Glutamatergic neuron (in vitro differentiated cells): ENCODE measurements around the gene OGN. TPM values are rescaled to one million over a fixed set of nuclear protein-coding genes. Genes with fewer than 3 reads are reported as not detected.

Source experiments
- DNase-seq: peaks from one replicate; pipeline ENCODE4 v3.0.0; 2022
- H3K27ac Mint-ChIP-seq: one replicate; pipeline ENCODE4 v1.8.0; 2020; ENCODE audit warnings: mild to moderate bottlenecking, mixed read lengths, inconsistent platforms; ENCODE audit not compliant: unreplicated experiment
- H3K27me3 Mint-ChIP-seq: one replicate; pipeline ENCODE4 v1.8.0; 2020; ENCODE audit warnings: mild to moderate bottlenecking, moderate library complexity, mixed read lengths, inconsistent platforms; ENCODE audit not compliant: unreplicated experiment
- H3K36me3 Mint-ChIP-seq: one replicate; pipeline ENCODE4 v1.8.0; 2020; ENCODE audit warnings: mild to moderate bottlenecking, mixed read lengths, inconsistent platforms; ENCODE audit not compliant: unreplicated experiment
- H3K4me1 Mint-ChIP-seq: one replicate; pipeline ENCODE4 v1.8.0; 2020; ENCODE audit warnings: mild to moderate bottlenecking, low read depth, mixed read lengths, inconsistent platforms; ENCODE audit not compliant: unreplicated experiment
- H3K4me3 Mint-ChIP-seq: one replicate; pipeline ENCODE4 v1.8.0; 2020; ENCODE audit warnings: mild to moderate bottlenecking, mixed read lengths, inconsistent platforms; ENCODE audit not compliant: unreplicated experiment
- H3K9me3 Mint-ChIP-seq: one replicate; pipeline ENCODE4 v1.8.0; 2020; ENCODE audit warnings: mild to moderate bottlenecking, moderate library complexity, mixed read lengths, inconsistent platforms; ENCODE audit not compliant: unreplicated experiment
- CTCF ChIP-seq: fragments of 200-600 bp; sonication (generic); IDR thresholded peaks from one replicate; pipeline ENCODE4 v1.5.0; 2021; ENCODE audit not compliant: partially characterized antibody, unreplicated experiment
- total RNA-seq: library from RNA; stranded (reverse); fragmentation: NEBNext Ultra II Directional; extraction: Animal tissue kit (Norgen Biotek cat#: 25700); gene quantifications from one replicate; pipeline ENCODE4 v1.2.1, GENCODE V29; 2021; ENCODE audit not compliant: unreplicated experiment

Gene OGN
- total RNA-seq, 1 donor from 2014 or later = not detected

- TF ChIP-seq CTCF = no peak
- no peak overlapping the region for H3K4me3 Mint-ChIP-seq
- no peaks in the 10 kb centered on the region for H3K9me3 Mint-ChIP-seq
- H3K4me1 Mint-ChIP-seq = peaks cover 10% of the 10 kb centered on the region
- no peak for DNase-seq
- no peak overlapping the region for H3K27ac Mint-ChIP-seq
- H3K36me3 Mint-ChIP-seq = no peaks in the 10 kb centered on the region
- no peaks in the 10 kb centered on the region for H3K27me3 Mint-ChIP-seq
Measured at GRCh38 chr9:92426501-92427145, 22.2 kb upstream of the OGN start.

- no peak for TF ChIP-seq CTCF
- peaks cover 10% of the 10 kb centered on the region for H3K4me1 Mint-ChIP-seq
- H3K9me3 Mint-ChIP-seq = no peaks in the 10 kb centered on the region
- no peak overlapping the region for H3K27ac Mint-ChIP-seq
- no peaks in the 10 kb centered on the region for H3K27me3 Mint-ChIP-seq
- no peaks in the 10 kb centered on the region for H3K36me3 Mint-ChIP-seq
- no peak for DNase-seq
- H3K4me3 Mint-ChIP-seq = no peak overlapping the region
Measured at GRCh38 chr9:92425474-92425873, 21.1 kb upstream of the OGN start.

GRCh38 chr9:92424340-92424739 lies 20.0 kb upstream of the OGN start, which contains the start of gene OMD:
Gene OMD, minus strand, starts transcription at chr9:92424471. Its CDS starts 6,913 bp downstream, at chr9:92417558.
- no peak for DNase-seq
- TF ChIP-seq CTCF = no peak
- Mint-ChIP-seq H3K4me3 (no peak within 1 kb of the TSS), H3K27me3 (no peaks in the 10 kb centered on the region), H3K27ac (no peak within 1 kb of the TSS), H3K36me3 (no peaks in the 10 kb centered on the region), H3K9me3 (no peaks in the 10 kb centered on the region), H3K4me1 (peaks cover 10% of the 10 kb centered on the region)

GRCh38 chr9:92423612-92424011 lies 19.2 kb upstream of the OGN start:
- no peak for TF ChIP-seq CTCF
- Mint-ChIP-seq H3K4me1 (peaks cover 10% of the 10 kb centered on the region), H3K9me3 (no peaks in the 10 kb centered on the region), H3K27me3 (no peaks in the 10 kb centered on the region), H3K4me3 (no peak overlapping the region), H3K27ac (no peak overlapping the region), H3K36me3 (no peaks in the 10 kb centered on the region)
- DNase-seq = no peak

GRCh38 chr9:92422611-92423338 lies 18.4 kb upstream of the OGN start:
- TF ChIP-seq CTCF = no peak
- DNase-seq = no peak
- Mint-ChIP-seq H3K27ac (no peak overlapping the region), H3K4me3 (no peak overlapping the region), H3K4me1 (peaks cover 10% of the 10 kb centered on the region), H3K9me3 (no peaks in the 10 kb centered on the region), H3K36me3 (no peaks in the 10 kb centered on the region), H3K27me3 (no peaks in the 10 kb centered on the region)
